ENCODE data around the gene KRTAP16-1. TPM values are rescaled to one million over a fixed set of nuclear protein-coding genes. Genes with fewer than 3 reads are reported as not detected.

KRTAP16-1 gene
- not detected for total RNA-seq
- not detected for polyA plus RNA-seq
- long read RNA-seq, donor 1: 0 reads
- long read RNA-seq, donor 2: 0 reads
- long read RNA-seq, donor 3: 0 reads
- long read RNA-seq, donor 4: 0 reads
- long read RNA-seq, donor 5: 0 reads

GRCh38 chr17:41308918-41309359 is at the start of gene KRTAP16-1:
Gene KRTAP16-1 (minus strand): TSS chr17:41309309. CDS start chr17:41309253, 56 bp downstream.
- Histone ChIP-seq H3K4me3 (no peak within 1 kb of the TSS), H3K9me3 (ENCODE audit: control insufficient read depth in 4 of 4, insufficient read depth in 3 of 4, low read length in 3 of 4) (peaks cover 0 to under 1% (median 0%) of the 10 kb centered on the region in 4 donors), H3K9ac (ENCODE audit: insufficient read depth in 1 of 2, low read length in 2 of 2) (no peak within 1 kb of the TSS), H3K36me3 (ENCODE audit: control insufficient read depth in 4 of 4, insufficient read depth in 4 of 4, low read length in 4 of 4) (no peaks in the 10 kb centered on the region), H3K27ac (ENCODE audit: low read depth in 1 of 2, low read length in 1 of 2) (no peak within 1 kb of the TSS), H3K4me1 (ENCODE audit: control insufficient read depth in 5 of 5, insufficient read depth in 5 of 5, low read length in 5 of 5) (peaks cover 0 to 6% (median 0%) of the 10 kb centered on the region in 5 donors), H3K27me3 (ENCODE audit: control insufficient read depth in 3 of 3, insufficient read depth in 3 of 3, low read length in 2 of 3) (peaks cover 0 to 4% (median 0%) of the 10 kb centered on the region in 3 donors)
- 25 to 51% methylated on average over 7 of the region's 7 CpGs for WGBS, 2 donors
- DNase-seq (no peak), ATAC-seq (ENCODE audit: insufficient read depth, low FRiP score) (no peak)
- TF ChIP-seq CTCF (IDR thresholded peaks at IDR 0.05; ENCODE audit: control extremely low read depth, extremely low read depth): no peak

DNA sequence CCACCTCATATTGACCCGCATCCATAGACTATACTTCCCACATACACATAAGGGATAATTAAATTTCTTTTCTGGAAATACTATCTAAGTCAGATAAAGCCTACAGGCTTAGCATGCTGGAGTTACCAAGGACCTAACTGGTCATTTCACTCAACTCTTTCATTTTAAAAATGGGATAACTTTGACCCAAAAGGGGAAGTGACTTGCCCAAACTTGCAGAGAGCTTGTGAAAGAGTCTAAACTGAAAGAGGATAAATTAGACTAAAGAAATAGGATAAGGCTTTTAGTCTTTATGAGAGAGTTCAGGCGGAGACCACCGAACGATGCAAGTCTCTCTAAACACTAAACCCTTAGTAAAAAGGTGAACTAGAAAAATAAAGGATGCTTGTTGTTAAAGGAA is 45.4 kb upstream of the KRTAP16-1 start:
- Histone ChIP-seq H3K9me3 (ENCODE audit: control insufficient read depth in 4 of 4, insufficient read depth in 3 of 4, low read length in 3 of 4) (peaks cover 0 to 4% (median 0%) of the 10 kb centered on the region in 4 donors), H3K4me3 (no peak overlapping the region), H3K27ac (ENCODE audit: low read depth in 1 of 2, low read length in 1 of 2) (no peak overlapping the region), H3K4me1 (ENCODE audit: control insufficient read depth in 5 of 5, insufficient read depth in 5 of 5, low read length in 5 of 5) (no peaks in the 10 kb centered on the region), H3K27me3 (ENCODE audit: control insufficient read depth in 3 of 3, insufficient read depth in 3 of 3, low read length in 2 of 3) (peaks cover 0 to 2% (median 0%) of the 10 kb centered on the region in 3 donors), H3K9ac (ENCODE audit: insufficient read depth in 1 of 2, low read length in 2 of 2) (no peak overlapping the region), H3K36me3 (ENCODE audit: control insufficient read depth in 4 of 4, insufficient read depth in 4 of 4, low read length in 4 of 4) (no peaks in the 10 kb centered on the region)
- DNase-seq (no peak), ATAC-seq (ENCODE audit: insufficient read depth, low FRiP score) (no peak)
- TF ChIP-seq CTCF (IDR thresholded peaks at IDR 0.05; ENCODE audit: control extremely low read depth, extremely low read depth): no peak
- 80 to 89% methylated on average over 4 of the region's 4 CpGs for WGBS, 2 donors

GRCh38 chr17:41352597-41353366 is 43.7 kb upstream of the KRTAP16-1 start:
- no peak for TF ChIP-seq CTCF (IDR thresholded peaks at IDR 0.05; ENCODE audit: control extremely low read depth, extremely low read depth)
- H3K36me3 ChIP-seq (ENCODE audit: control insufficient read depth in 4 of 4, insufficient read depth in 4 of 4, low read length in 4 of 4): no peaks in the 10 kb centered on the region
- peaks cover 0 to 4% (median 0%) of the 10 kb centered on the region in 4 donors for H3K9me3 ChIP-seq (ENCODE audit: control insufficient read depth in 4 of 4, insufficient read depth in 3 of 4, low read length in 3 of 4)
- ATAC-seq (ENCODE audit: insufficient read depth, low FRiP score) (no peak), DNase-seq (no peak)
- H3K9ac ChIP-seq (ENCODE audit: insufficient read depth in 1 of 2, low read length in 2 of 2): no peak overlapping the region
- peaks cover 0 to 2% (median 0%) of the 10 kb centered on the region in 3 donors for H3K27me3 ChIP-seq (ENCODE audit: control insufficient read depth in 3 of 3, insufficient read depth in 3 of 3, low read length in 2 of 3)
- 83 to 88% methylated on average over 7 of the region's 7 CpGs for WGBS, 2 donors
- H3K4me1 ChIP-seq (ENCODE audit: control insufficient read depth in 5 of 5, insufficient read depth in 5 of 5, low read length in 5 of 5): no peaks in the 10 kb centered on the region
- H3K4me3 ChIP-seq: no peak overlapping the region
- H3K27ac ChIP-seq (ENCODE audit: low read depth in 1 of 2, low read length in 1 of 2): no peak overlapping the region

Measured in lung (tissue), 16 donors.